Measurements from ENCODE around the gene EEF1AKMT3.
A peak's percentile ranks its signal among the peaks of the same experiment; 100 is the strongest.

EEF1AKMT3 gene

DNA sequence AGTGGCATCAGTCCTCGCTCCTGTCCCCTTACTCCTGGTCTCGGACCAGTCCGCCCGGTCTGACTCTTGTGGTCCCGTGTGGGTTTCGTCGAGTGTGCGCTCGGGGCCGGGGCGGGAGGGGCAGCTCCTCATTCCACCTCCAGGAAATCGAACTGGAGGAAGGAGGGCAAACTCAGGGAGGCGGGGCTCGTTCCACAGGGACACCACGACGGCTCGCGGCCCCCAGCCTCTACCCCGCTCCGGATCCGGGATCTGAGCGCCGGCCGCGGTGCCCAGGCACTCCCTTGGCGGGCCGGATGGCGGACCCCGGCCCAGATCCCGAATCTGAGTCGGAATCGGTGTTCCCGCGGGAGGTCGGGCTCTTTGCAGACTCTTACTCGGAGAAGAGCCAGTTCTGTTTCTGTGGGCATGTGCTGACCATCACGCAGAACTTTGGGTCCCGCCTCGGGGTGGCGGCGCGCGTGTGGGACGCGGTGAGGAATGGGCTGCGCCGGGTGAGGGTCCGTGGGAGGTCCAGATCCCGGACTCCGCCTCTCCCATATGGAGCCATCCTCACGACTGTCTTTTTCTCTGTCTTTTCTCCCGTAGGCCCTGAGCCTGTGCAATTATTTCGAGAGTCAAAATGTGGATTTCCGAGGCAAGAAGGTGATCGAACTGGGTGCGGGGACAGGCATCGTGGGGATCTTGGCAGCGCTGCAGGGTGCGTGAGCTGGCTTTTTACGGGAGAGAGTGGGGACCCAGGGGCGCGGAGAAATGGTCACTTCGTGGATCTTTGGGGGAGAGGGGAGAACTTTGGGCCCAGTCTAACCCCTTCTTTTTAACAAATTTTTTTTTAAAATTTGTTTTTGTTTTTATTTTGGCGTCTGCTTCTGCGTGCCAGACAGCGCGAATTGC is at the start of gene EEF1AKMT3:
Gene EEF1AKMT3, plus strand, starts transcription at position 186 of the 894 bp plus-strand sequence. Its CDS starts 111 bp downstream, at position 297.
- DNase-seq, result peak; percentile 46

- DNase-seq, result no peak
These were observed 49.4 kb upstream of the EEF1AKMT3 start for GRCh38 chr12:57722716-57723629.

DNA sequence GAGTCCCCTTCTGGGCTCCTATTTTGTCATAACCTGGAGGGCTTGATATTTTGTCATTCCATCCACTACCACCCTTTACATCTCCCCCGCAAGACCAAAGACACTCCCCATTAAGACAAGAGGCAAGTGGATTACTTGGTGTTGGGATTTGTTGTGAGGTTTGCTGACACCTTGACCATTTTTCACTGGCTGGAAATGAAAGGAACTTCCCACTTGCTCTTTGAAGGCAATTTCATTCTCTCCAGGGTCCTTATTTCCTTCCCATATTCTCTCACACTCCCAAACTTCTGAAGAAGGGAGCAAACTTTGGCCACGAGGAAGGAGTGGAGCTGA is 48.8 kb upstream of the EEF1AKMT3 start:
- DNase-seq, result no peak

GRCh38 chr12:57724003-57724935 is 48.1 kb upstream of the EEF1AKMT3 start:
- no peak for DNase-seq

DNA sequence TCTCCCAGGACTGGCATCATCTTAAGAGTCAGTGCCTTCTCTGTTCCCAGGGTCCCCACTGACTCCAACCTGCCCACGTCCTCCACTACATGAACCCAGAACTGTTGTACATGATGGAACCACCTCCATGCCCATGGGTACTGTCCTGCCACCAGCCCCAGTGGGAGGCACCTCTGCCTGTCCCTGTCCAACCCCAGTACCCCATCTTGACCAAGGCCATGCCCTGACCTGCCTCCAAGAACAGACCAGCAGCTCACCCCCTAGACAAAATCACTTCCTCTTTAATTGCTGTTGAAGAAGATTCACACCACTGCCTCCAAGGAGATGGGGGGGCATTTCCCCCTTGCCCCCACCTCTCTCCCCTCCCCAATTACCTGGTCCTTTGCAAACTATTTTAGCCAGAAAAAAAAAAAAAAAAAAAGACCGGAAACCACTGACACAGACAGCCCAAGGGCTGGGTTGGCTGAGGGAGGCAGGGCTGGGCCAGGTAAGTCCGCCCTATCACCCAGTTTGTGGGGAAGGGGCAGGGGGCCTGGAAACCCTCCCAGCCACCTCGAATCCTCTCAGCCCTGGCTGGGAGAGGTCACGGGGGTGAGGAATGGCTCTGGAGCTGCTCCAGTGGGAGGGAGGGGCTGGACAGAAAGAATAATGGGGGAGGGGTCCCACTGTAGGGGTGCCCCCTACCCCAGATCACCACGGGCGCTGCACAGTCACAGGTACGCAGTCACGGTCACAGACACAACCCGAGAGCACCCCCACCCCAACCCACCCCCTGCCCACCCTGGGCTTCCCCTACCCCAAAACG is 47.3 kb upstream of the EEF1AKMT3 start:
- DNase-seq, result no peak

GRCh38 chr12:57725851-57726150 is 46.6 kb upstream of the EEF1AKMT3 start:
- no peak for DNase-seq

DNA sequence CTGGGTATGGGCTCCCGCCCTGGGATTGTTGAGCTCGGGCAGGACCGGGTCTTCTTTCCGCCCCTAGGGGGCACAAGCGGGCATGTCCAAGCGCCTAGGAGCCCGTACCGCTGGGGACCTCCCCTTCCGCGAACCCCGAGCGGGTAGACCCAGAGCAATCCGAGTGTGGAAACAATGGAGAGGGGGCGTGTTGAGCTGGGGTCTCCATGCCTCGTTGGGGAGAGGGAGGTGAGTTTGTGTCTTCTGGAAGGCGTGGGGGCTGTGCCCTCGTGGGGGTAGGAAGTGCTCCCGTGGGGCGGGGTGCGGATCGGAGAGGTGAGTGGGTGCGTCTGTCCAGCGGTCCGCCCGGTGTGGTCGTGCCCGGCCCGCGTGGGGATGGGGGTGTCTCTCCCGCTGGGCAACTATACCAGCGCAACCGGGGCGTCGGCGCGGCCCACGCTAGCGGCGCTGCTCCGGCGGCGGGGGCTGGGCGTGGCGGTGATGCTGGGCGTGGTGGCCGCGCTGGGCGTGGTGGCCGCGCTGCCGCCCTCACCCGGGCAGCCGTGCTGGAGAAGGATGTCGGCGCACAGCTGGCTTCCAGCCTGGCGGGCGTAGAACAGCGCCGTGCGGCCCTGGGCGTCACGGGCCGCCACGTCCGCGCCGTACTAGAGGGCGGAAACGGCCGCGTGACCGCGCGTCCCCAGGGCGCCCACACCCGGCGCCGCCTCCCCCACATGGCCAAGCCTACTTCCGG is 46.1 kb upstream of the EEF1AKMT3 start:
- DNase-seq, result peak; percentile 83 to 86

DNA sequence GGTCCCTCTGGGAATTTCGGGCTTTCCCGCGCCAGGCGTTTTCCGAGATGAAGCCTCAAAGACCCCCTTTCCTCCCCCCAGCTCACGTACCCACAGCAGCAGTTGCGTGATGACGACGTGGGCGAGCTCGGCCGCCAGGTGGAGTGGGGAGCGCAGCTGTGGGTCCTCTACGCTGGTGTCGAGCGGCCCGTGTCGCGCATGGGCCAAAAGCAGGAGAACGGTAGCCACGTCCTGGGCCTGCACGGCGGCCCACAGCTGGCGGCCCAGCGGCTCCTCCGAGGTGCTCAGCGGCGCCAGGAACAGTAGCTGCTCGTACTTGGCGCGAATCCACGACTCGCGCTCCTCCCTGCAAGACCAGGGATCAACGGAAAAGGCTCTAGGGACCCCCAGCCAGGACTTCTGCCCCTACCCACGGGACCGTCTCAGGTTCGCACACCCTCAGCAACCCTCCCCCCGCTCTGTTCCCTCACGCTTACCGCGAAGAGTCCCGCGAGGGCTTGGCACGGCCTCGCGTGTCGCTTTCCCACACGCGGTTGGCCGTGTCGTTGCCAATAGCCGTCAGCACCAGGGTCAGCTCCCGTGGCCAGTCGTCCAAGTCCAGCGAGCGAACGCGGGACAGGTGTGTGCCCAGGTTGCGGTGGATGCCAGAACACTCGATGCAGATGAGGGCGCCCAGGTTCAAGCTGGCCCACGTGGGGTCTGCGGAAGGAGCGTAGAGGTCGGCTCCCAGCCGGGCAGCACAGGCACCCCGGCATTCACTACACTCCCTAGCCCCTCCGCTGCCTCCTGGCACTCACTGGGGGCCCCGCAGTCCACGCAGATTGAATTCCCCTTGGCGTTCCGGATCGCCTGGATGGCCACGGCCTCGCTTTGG is 45.3 kb upstream of the EEF1AKMT3 start:
- DNase-seq, result no peak

GRCh38 chr12:57727758-57728395 is 44.5 kb upstream of the EEF1AKMT3 start:
- no peak for DNase-seq

DNA sequence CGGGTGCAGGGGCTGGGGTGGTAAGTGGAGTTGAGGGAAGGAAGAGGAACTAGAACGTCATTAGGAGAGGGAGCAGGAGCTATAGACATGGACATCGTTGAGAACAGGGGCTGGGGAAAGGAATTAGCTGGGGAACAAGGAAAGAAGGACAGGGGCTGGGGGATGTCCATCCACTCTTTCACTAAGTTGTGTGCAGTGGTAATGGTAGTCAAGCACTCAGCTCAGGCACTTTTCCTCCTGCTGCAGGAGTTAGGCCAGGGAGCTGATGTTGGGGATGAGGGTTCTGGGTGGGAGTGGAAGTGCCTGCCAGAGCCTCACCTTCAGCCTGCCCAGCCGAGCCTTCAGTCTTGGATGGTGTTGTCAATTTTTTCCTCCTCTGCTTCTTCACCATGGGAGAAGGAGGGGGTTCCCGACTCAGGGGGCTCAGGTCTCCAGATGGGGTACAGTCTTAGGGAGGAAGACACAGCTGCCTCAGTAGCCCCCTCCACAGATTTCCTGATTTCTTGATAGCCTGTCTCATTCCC is 43.0 kb upstream of the EEF1AKMT3 start:
- no peak for DNase-seq

DNA sequence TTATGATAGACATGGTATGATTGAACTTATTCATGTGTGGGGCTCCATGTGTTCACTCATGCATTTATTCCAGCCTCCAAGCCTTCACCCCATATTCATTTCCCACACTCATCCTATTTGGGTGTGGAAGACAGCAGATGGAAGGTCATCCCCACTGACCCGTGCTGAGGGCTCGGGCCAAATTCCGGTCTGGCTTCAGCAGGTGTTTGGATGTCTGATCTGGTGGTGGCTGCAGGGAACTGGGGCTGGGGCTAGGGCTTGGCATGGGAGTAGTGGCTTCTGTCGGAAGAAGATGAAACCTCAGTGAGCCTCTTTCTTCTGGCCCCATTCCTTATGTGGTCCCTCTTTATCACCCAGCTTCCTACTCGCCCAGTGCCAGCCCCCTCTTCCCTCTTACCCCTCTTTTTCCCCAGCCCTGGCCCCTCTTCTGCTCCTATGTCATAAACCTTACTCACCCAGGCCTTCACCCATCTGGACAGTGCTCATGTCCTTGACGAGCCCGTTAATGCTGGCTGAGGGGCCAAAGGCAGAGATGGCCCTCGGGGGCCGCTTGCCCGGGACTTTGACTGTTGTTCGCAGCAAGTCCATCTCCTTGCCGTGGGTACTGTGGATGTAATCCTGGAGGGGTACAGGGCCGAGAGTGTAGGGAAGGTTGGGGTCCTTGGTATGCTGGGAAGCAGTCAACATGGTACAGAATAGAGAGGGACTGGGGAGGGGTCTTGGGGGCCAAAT is 41.9 kb upstream of the EEF1AKMT3 start:
- no peak for DNase-seq

GRCh38 chr12:57731411-57732080 is 40.9 kb upstream of the EEF1AKMT3 start:
- DNase-seq, result no peak

- no peak for DNase-seq
These were observed 40.1 kb upstream of the EEF1AKMT3 start for GRCh38 chr12:57732270-57732669.

DNA sequence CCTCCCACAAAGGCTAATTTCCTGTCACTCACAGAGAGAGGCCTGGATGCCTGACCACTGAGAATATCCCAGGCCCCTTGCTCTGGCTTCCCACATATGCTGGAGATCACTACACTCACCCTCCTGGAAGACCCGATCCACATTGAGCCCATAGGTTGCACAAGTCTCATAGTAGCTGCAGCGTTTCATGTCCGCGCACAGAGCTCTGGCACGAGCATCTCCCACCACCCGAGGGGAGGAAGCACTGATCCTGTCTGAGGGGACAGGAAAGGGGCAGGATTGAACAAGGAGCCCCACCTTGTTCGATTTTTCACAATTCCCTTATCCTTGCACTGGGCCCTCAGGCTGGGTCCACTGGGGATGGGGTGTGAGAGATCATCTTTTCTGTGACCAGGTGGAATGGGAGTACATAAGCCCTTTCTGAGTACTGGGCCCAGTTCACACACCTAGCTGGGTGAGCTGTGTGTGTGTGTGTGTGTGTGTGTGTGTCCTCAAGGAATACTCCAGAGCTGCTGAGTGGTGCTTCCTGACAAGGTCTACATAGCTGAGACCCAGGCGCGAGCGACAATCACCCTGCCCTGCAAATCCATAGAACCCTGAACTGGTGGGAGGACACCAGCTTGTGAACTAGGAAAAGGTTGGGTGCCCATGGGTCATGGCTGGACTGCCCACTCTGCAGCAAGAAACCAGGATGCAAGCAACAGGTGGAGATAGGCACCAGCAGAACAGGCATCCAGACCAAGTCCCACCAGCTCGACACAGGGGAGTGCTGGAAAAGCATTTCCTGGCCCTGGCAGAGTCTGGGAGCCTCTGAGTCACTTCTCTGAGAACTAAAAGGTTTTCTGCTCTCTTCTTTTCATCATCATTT is 39.5 kb upstream of the EEF1AKMT3 start:
- DNase-seq, result no peak

GRCh38 chr12:57733928-57734327 is 38.5 kb upstream of the EEF1AKMT3 start:
- DNase-seq, result no peak

GRCh38 chr12:57734591-57734990 is 37.8 kb upstream of the EEF1AKMT3 start:
- DNase-seq, result no peak
